Suprapubic skin (tissue), 4 donors: ENCODE measurements around the gene ERC2. TPM values are rescaled to one million over a fixed set of nuclear protein-coding genes. Genes with fewer than 3 reads are reported as not detected.

Experiments
- DNase-seq, 2 donors: peaks; one replicate each; pipeline ENCODE4 v3.0.0-alpha.2; 2019; ENCODE audit warnings: low spot score in 2 of 2
- H3K27ac ChIP-seq: fragments of 200-600 bp; sonication (generic); one replicate; pipeline ENCODE4 v1.5.1; 2019
- H3K27me3 ChIP-seq: fragments of 200-600 bp; sonication (generic); one replicate; pipeline ENCODE4 v1.5.1; 2019
- H3K36me3 ChIP-seq: fragments of 200-600 bp; sonication (generic); one replicate; pipeline ENCODE4 v1.5.1; 2019
- H3K4me1 ChIP-seq: fragments of 200-600 bp; sonication (generic); one replicate; pipeline ENCODE4 v1.5.1; 2019
- H3K4me3 ChIP-seq: fragments of 200-600 bp; sonication (generic); one replicate; pipeline ENCODE4 v1.5.1; 2019; ENCODE audit warnings: mild to moderate bottlenecking
- H3K9me3 ChIP-seq: fragments of 200-600 bp; sonication (generic); one replicate; pipeline ENCODE4 v1.5.1; 2019
- EP300 ChIP-seq: sonication (generic); formaldehyde crosslinking; IDR thresholded peaks from one replicate; pipeline ENCODE4 v1.6.1; 2017; ENCODE audit warnings: antibody characterized with exemption
- POLR2A ChIP-seq, 2 donors: fragments of 450-650 bp; IDR thresholded peaks; one replicate each; pipeline ENCODE4 v1.6.1; 2017; ENCODE audit warnings: antibody characterized with exemption in 2 of 2, mild to moderate bottlenecking in 2 of 2, moderate library complexity in 2 of 2
- POLR2AphosphoS5 ChIP-seq, 3 donors: sonication (generic); formaldehyde crosslinking; IDR thresholded peaks; one replicate each; pipeline ENCODE4 v1.6.1; 2017; ENCODE audit warnings: antibody characterized with exemption in 3 of 3
- WGBS: methylation state at CpG from one replicate; pipeline ENCODE4 v1.1.5; 2018; 5-methylcytosine and 5-hydroxymethylcytosine counted together
- total RNA-seq, 4 donors: library from RNA; depleted of rRNA; stranded (reverse); fragments of >200 nt; gene quantifications; one replicate each; pipeline ENCODE4 v1.1.0, GENCODE V29; 2016
- TF ChIP-seq, protein P1 (sequence below), 2 donors: fragments of 200-600 bp in 1 of 2; fragments of 450-650 bp in 1 of 2; sonication (generic) in 1 of 2; IDR thresholded peaks; one replicate each; pipeline ENCODE4 v1.5.1; 2016 to 2019; ENCODE audit warnings: antibody characterized with exemption in 2 of 2, mild to moderate bottlenecking in 1 of 2, moderate library complexity in 1 of 2

The ERC2 gene
- total RNA-seq, 4 donors from 2014 or later, result 0.21 TPM; not detected in 3

DNA sequence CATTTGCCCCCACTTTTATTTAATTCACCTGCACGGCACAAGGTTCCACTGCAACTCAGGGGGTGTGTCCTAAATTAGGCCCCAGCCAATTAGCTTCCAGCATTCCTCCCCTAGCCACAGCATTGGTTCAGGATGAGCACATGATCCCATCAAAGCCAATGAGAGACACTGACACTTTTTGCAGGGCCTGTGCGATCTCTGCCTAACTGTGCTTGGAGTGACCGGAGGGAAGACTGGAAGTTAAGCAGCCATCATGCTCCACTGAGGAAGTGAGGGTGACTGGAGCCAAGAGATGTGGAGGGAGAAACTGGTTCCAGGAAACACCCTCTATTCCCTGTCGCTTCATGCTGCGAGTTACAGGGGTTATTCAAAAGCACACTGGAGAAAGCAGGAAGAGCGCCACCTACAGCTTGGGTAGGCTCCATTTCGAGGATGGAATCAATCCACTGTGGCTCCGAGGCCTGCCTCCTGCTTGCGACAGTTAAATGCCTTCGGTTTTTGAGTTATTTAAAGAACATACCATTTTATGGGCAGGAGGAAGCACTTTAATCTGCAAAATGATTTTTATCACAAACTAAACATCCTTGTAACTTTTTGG lies 858.9 kb downstream of the ERC2 start:
- no peak overlapping the region for H3K27ac ChIP-seq
- TF ChIP-seq EP300 (no peak), POLR2A (IDR thresholded peaks at IDR 0.05) (no peak), POLR2AphosphoS5 (IDR thresholded peaks at IDR 0.05) (no peak)
- TF ChIP-seq, protein P1, sequence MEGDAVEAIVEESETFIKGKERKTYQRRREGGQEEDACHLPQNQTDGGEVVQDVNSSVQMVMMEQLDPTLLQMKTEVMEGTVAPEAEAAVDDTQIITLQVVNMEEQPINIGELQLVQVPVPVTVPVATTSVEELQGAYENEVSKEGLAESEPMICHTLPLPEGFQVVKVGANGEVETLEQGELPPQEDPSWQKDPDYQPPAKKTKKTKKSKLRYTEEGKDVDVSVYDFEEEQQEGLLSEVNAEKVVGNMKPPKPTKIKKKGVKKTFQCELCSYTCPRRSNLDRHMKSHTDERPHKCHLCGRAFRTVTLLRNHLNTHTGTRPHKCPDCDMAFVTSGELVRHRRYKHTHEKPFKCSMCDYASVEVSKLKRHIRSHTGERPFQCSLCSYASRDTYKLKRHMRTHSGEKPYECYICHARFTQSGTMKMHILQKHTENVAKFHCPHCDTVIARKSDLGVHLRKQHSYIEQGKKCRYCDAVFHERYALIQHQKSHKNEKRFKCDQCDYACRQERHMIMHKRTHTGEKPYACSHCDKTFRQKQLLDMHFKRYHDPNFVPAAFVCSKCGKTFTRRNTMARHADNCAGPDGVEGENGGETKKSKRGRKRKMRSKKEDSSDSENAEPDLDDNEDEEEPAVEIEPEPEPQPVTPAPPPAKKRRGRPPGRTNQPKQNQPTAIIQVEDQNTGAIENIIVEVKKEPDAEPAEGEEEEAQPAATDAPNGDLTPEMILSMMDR (IDR thresholded peaks at IDR 0.05), result no peak
- H3K4me1 ChIP-seq, result no peaks in the 10 kb centered on the region
- peaks cover 14% of the 10 kb centered on the region for H3K27me3 ChIP-seq
- WGBS, result 88% methylated on average over 10 of the region's 10 CpGs
- no peak overlapping the region for H3K4me3 ChIP-seq
- no peak for DNase-seq
- no peaks in the 10 kb centered on the region for H3K36me3 ChIP-seq
- no peaks in the 10 kb centered on the region for H3K9me3 ChIP-seq

DNA sequence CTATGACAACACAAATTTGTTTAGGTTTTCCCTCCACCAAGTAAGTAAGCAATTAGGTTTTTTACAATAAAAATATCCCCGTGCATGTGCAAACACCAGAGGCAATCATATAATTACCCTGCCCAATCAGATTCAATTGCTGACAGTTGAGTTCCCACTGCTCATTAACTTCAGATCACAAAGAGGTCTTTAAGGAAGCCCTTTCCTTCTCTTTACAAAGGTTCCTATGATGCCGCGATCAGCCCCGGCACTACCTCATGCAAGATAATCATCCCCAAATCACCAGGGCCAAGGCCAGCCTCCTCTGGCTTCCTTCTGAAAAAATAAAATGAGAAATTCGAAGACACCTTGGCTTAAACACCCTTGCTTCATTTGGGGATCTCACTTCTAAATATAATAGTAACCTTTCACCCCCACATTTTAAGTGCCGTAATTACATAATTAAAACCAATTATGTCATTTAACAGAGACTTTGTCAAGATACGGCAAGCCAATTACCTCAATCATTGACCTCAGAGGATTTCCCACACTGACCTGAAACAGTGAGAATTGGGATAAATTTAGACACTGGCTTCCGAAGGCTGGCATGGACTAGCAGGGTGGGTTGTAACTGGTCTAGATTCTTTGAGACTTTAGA lies 859.8 kb downstream of the ERC2 start:
- TF ChIP-seq EP300, result no peak
- TF ChIP-seq, protein P1 (IDR thresholded peaks at IDR 0.05), result no peak
- no peak for TF ChIP-seq POLR2AphosphoS5 (IDR thresholded peaks at IDR 0.05)
- TF ChIP-seq POLR2A (IDR thresholded peaks at IDR 0.05), result no peak
- Histone ChIP-seq H3K4me1 (no peaks in the 10 kb centered on the region), H3K36me3 (no peaks in the 10 kb centered on the region), H3K4me3 (no peak overlapping the region), H3K27ac (no peak overlapping the region), H3K27me3 (peaks cover 14% of the 10 kb centered on the region), H3K9me3 (no peaks in the 10 kb centered on the region)
- 88% methylated on average over 8 of the region's 8 CpGs for WGBS
- no peak for DNase-seq

DNA sequence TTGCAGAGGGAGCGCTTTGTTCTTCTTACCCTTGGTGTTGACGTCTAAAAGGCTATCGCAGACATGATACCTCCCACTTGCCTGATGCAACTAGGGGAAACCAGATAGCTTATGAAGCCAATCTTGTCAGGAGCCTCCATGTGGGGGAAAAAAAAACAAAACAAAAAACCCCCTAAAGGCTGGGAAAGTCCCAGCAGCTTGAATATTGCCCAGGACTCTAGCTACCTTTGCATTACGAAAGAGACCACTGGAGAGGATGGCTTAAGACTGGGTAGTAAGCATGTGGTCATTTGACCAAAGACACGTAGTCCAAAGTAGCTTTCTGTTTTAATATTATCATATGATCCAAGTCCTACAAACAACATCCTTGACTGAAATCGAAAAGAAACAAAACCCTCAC lies 860.4 kb downstream of the ERC2 start:
- H3K36me3 ChIP-seq, result no peaks in the 10 kb centered on the region
- no peaks in the 10 kb centered on the region for H3K9me3 ChIP-seq
- DNase-seq, result no peak
- no peaks in the 10 kb centered on the region for H3K4me1 ChIP-seq
- peaks cover 14% of the 10 kb centered on the region for H3K27me3 ChIP-seq
- 87% methylated on average over 6 of the region's 6 CpGs for WGBS
- no peak overlapping the region for H3K27ac ChIP-seq
- no peak overlapping the region for H3K4me3 ChIP-seq
- TF ChIP-seq EP300 (no peak), POLR2AphosphoS5 (IDR thresholded peaks at IDR 0.05) (no peak), POLR2A (IDR thresholded peaks at IDR 0.05) (no peak)
- TF ChIP-seq, protein P1 (IDR thresholded peaks at IDR 0.05), result no peak

DNA sequence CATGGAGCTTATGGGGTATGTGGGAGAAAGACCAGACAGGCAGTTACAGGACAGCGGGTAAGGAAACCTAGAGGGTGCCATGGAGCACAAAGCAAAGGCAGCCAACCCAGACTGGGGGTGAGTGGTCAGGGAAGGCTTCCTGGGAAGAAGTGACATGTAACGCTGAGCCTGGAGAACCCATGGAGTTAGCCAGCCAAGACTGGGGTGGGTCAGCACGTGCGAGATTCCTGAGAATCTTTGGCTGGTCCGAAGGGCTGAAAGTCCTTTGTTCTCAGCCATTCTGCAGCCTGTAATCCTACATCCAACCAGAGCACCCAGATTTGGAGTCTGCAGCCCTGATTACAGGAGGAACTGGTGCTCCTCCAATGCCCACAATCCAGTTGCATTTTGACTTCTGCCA lies 861.1 kb downstream of the ERC2 start:
- no peak for DNase-seq
- 76% methylated on average over 5 of the region's 5 CpGs for WGBS
- Histone ChIP-seq H3K36me3 (no peaks in the 10 kb centered on the region), H3K27me3 (peaks cover 16% of the 10 kb centered on the region), H3K4me3 (no peak overlapping the region), H3K4me1 (no peaks in the 10 kb centered on the region), H3K9me3 (no peaks in the 10 kb centered on the region), H3K27ac (no peak overlapping the region)
- TF ChIP-seq, protein P1 (IDR thresholded peaks at IDR 0.05), result no peak
- TF ChIP-seq EP300 (no peak), POLR2A (IDR thresholded peaks at IDR 0.05) (no peak), POLR2AphosphoS5 (IDR thresholded peaks at IDR 0.05) (no peak)

DNA sequence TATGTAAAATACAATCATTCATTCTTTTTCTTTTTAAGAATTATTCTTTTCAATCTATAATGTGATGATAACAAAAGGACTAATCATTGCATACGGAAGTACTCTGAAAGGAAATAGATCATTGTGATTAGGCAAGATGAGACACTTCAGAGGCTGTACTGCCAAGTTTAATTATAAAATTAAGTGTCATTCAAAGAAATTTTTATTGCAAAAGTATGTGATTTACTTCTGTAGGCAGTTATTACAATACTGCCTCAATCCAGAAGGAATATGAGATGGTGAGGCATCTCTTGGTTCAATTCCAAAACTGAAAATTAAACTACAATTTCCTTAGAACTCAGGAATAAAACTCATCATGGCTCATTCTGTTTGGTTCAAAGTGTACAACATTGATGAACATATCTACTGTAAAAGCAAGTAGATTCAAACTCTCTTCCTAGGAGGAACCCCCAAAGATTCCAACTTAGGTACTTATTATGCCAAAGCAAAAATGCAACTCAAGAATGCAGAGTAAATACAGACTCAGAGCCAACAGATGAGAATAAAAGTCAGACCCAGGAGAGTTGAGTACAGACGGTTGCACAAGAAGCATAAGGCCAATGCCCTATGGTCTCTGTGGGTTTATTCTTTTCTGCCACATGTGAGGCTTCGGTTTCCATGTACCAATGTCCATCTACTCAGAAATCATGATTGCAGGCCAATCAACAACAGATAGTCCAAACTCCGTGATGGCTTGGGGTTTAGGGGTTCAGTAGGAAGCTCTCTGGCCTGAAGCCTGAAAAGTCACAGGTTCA lies 862.6 kb downstream of the ERC2 start:
- no peaks in the 10 kb centered on the region for H3K36me3 ChIP-seq
- no peak for TF ChIP-seq POLR2AphosphoS5 (IDR thresholded peaks at IDR 0.05)
- no peak for TF ChIP-seq EP300
- TF ChIP-seq, protein P1 (IDR thresholded peaks at IDR 0.05), result no peak
- no peak for TF ChIP-seq POLR2A (IDR thresholded peaks at IDR 0.05)
- 66% methylated on average over 4 of the region's 4 CpGs for WGBS

More for the DNA sequence above, 862.6 kb downstream of the ERC2 start:
- no peak overlapping the region for H3K4me3 ChIP-seq
- peaks cover 16% of the 10 kb centered on the region for H3K27me3 ChIP-seq
- H3K4me1 ChIP-seq, result no peaks in the 10 kb centered on the region
- no peaks in the 10 kb centered on the region for H3K9me3 ChIP-seq
- H3K27ac ChIP-seq, result no peak overlapping the region
- DNase-seq, result no peak
